ENCODE data around the gene SNRNP35. TPM values are rescaled to one million over a fixed set of nuclear protein-coding genes. Genes with fewer than 3 reads are reported as not detected.
"Not testable (repeated sequence)": the region's sequence is repeated elsewhere in the genome, so short reads cannot be mapped to it uniquely, and the experiment has no call there.

SNRNP35 gene
- total RNA-seq: 18.9 and 32.0 TPM in 2 replicates
- polyA plus RNA-seq: 36.8 and 41.9 TPM in 2 replicates

GRCh38 chr12:123457980-123458779, at the start of gene SNRNP35:
TSS of gene SNRNP35 (plus strand) at chr12:123458139. CDS start at chr12:123465541, 7,402 bp downstream.
- Histone ChIP-seq H3K9me3 (ENCODE audit: low read depth) (no peaks in the 10 kb centered on the region), H3K36me3 (no peaks in the 10 kb centered on the region), H3K27me3 (no peaks in the 10 kb centered on the region), H3K4me1 (ENCODE audit: low read depth) (no peaks in the 10 kb centered on the region), H3K4me3 (peak within 1 kb of the TSS; percentile 59), H3K27ac (peak within 1 kb of the TSS; percentile 99)
- peak; percentile 80 to 89 for DNase-seq (ENCODE audit: low read depth in 1 of 2, low spot score in 1 of 2)
- TF ChIP-seq CTCF (IDR thresholded peaks at IDR 0.05; ENCODE audit: low read depth, low read length): no peak

- not testable (repeated sequence) for H3K27ac ChIP-seq; H3K27me3 ChIP-seq; H3K4me3 ChIP-seq; H3K9me3 ChIP-seq (ENCODE audit: low read depth); DNase-seq (ENCODE audit: low read depth in 1 of 2, low spot score in 1 of 2); H3K4me1 ChIP-seq (ENCODE audit: low read depth)
- peaks cover 31% of the 10 kb centered on the region for H3K36me3 ChIP-seq
Observed at GRCh38 chr12:123408619-123409018, 49.3 kb upstream of the SNRNP35 start.

GRCh38 chr12:123409284-123410040, 48.5 kb upstream of the SNRNP35 start:
- not testable (repeated sequence) for DNase-seq (ENCODE audit: low read depth in 1 of 2, low spot score in 1 of 2); H3K9me3 ChIP-seq (ENCODE audit: low read depth); H3K27ac ChIP-seq; H3K4me1 ChIP-seq (ENCODE audit: low read depth); H3K27me3 ChIP-seq; H3K4me3 ChIP-seq
- peaks cover 22% of the 10 kb centered on the region for H3K36me3 ChIP-seq

GRCh38 chr12:123410041-123410412, 47.9 kb upstream of the SNRNP35 start:
- DNase-seq (ENCODE audit: low read depth in 1 of 2, low spot score in 1 of 2): no peak
- Histone ChIP-seq H3K4me3 (no peak overlapping the region), H3K27ac (no peak overlapping the region), H3K27me3 (no peaks in the 10 kb centered on the region), H3K36me3 (peaks cover 20% of the 10 kb centered on the region), H3K4me1 (ENCODE audit: low read depth) (no peaks in the 10 kb centered on the region), H3K9me3 (ENCODE audit: low read depth) (no peaks in the 10 kb centered on the region)
- no peak for TF ChIP-seq CTCF (IDR thresholded peaks at IDR 0.05; ENCODE audit: low read depth, low read length)

GRCh38 chr12:123421314-123421713, 36.6 kb upstream of the SNRNP35 start:
- Histone ChIP-seq H3K27me3 (no peaks in the 10 kb centered on the region), H3K36me3 (peaks cover 3% of the 10 kb centered on the region), H3K4me3 (no peak overlapping the region), H3K4me1 (ENCODE audit: low read depth) (no peaks in the 10 kb centered on the region), H3K9me3 (ENCODE audit: low read depth) (no peaks in the 10 kb centered on the region), H3K27ac (no peak overlapping the region)
- TF ChIP-seq CTCF (IDR thresholded peaks at IDR 0.05; ENCODE audit: low read depth, low read length): no peak
- no peak for DNase-seq (ENCODE audit: low read depth in 1 of 2, low spot score in 1 of 2)

- no peaks in the 10 kb centered on the region for H3K4me1 ChIP-seq (ENCODE audit: low read depth)
- no peak overlapping the region for H3K27ac ChIP-seq
- no peak overlapping the region for H3K4me3 ChIP-seq
- no peak for TF ChIP-seq CTCF (IDR thresholded peaks at IDR 0.05; ENCODE audit: low read depth, low read length)
- H3K36me3 ChIP-seq: peaks cover 3% of the 10 kb centered on the region
- H3K9me3 ChIP-seq (ENCODE audit: low read depth): no peaks in the 10 kb centered on the region
- H3K27me3 ChIP-seq: no peaks in the 10 kb centered on the region
- DNase-seq (ENCODE audit: low read depth in 1 of 2, low spot score in 1 of 2): no peak
Observed at GRCh38 chr12:123427036-123427769, 30.7 kb upstream of the SNRNP35 start.

Measured in cardiac muscle cell (in vitro differentiated cells and primary cell).